ENCODE measurements around the gene MRPL1.
"Not testable (repeated sequence)": the region's sequence is repeated elsewhere in the genome, so short reads cannot be mapped to it uniquely, and the experiment has no call there.

The MRPL1 gene

GRCh38 chr4:77913348-77913747 lies 50.7 kb downstream of the MRPL1 start:
- no peak for DNase-seq (ENCODE audit: low read depth)

GRCh38 chr4:77917075-77917474 lies 54.4 kb downstream of the MRPL1 start:
- no peak for DNase-seq (ENCODE audit: low read depth)

GRCh38 chr4:77917601-77918000 lies 55.0 kb downstream of the MRPL1 start:
- no peak for DNase-seq (ENCODE audit: low read depth)

GRCh38 chr4:77920371-77920770 lies 57.7 kb downstream of the MRPL1 start:
- no peak for DNase-seq (ENCODE audit: low read depth)

GRCh38 chr4:77921701-77922100 lies 59.1 kb downstream of the MRPL1 start:
- DNase-seq (ENCODE audit: low read depth): no peak

GRCh38 chr4:77922158-77923094 lies 59.8 kb downstream of the MRPL1 start:
- DNase-seq (ENCODE audit: low read depth): no peak

GRCh38 chr4:77927991-77928925 lies 65.6 kb downstream of the MRPL1 start:
- DNase-seq (ENCODE audit: low read depth): no peak

GRCh38 chr4:77930154-77930639 lies 67.6 kb downstream of the MRPL1 start:
- no peak for DNase-seq (ENCODE audit: low read depth)

GRCh38 chr4:77930876-77931275 lies 68.2 kb downstream of the MRPL1 start:
- DNase-seq (ENCODE audit: low read depth): no peak

GRCh38 chr4:77931452-77932135 lies 69.0 kb downstream of the MRPL1 start:
- no peak for DNase-seq (ENCODE audit: low read depth)

- DNase-seq (ENCODE audit: low read depth): no peak
These were observed 75.9 kb downstream of the MRPL1 start for GRCh38 chr4:77938560-77938959.

GRCh38 chr4:77945929-77946328 lies 83.3 kb downstream of the MRPL1 start:
- DNase-seq (ENCODE audit: low read depth): not testable (repeated sequence)

- DNase-seq (ENCODE audit: low read depth): no peak
These were observed 87.6 kb downstream of the MRPL1 start for GRCh38 chr4:77950203-77950602.

- no peak for DNase-seq (ENCODE audit: low read depth)
These were observed 89.8 kb downstream of the MRPL1 start for GRCh38 chr4:77952457-77952856.

GRCh38 chr4:77954690-77955089 lies 92.1 kb downstream of the MRPL1 start:
- DNase-seq (ENCODE audit: low read depth): no peak

GRCh38 chr4:77956917-77957316 lies 94.3 kb downstream of the MRPL1 start:
- DNase-seq (ENCODE audit: low read depth): no peak

GRCh38 chr4:77958897-77959296 lies 96.3 kb downstream of the MRPL1 start:
- no peak for DNase-seq (ENCODE audit: low read depth)

- DNase-seq (ENCODE audit: low read depth): no peak
These were observed 97.1 kb downstream of the MRPL1 start for GRCh38 chr4:77959566-77960338.

GRCh38 chr4:77960367-77960766 lies 97.7 kb downstream of the MRPL1 start:
- DNase-seq (ENCODE audit: low read depth): no peak

- no peak for DNase-seq (ENCODE audit: low read depth)
These were observed 100.4 kb downstream of the MRPL1 start for GRCh38 chr4:77963004-77963403.

GRCh38 chr4:77973657-77974056 lies 111.0 kb downstream of the MRPL1 start:
- DNase-seq (ENCODE audit: low read depth): not testable (repeated sequence)
